OCI-LY1 (cell line): ENCODE results near the gene CDC73.

Experiments
- CTCF ChIP-seq: fragments of 200-600 bp; sonication (generic), shearing (Covaris generic); IDR thresholded peaks from 2 replicates; pipeline ENCODE4 v1.5.1; 2017; ENCODE audit warnings: mild to moderate bottlenecking, antibody characterized with exemption, low read length, moderate library complexity, mixed read lengths
- EZH2 ChIP-seq: fragments of 200-600 bp; sonication (generic), shearing (Covaris generic); IDR thresholded peaks from 2 replicates; pipeline ENCODE4 v1.8.0; 2017; ENCODE audit warnings: borderline replicate concordance, mixed run types, mild to moderate bottlenecking, antibody characterized with exemption, low read length, moderate library complexity, mixed read lengths

- TF ChIP-seq CTCF (no peak), EZH2 (no peak)
Observed at GRCh38 chr1:193241132-193241827, 119.4 kb downstream of the CDC73 start.
